Natural killer cell (primary cell): ENCODE measurements around the gene ART5. TPM values are rescaled to one million over a fixed set of nuclear protein-coding genes. Genes with fewer than 3 reads are reported as not detected.
"Not testable (repeated sequence)": the region's sequence is repeated elsewhere in the genome, so short reads cannot be mapped to it uniquely, and the experiment has no call there.

Source experiments
- ATAC-seq, 3 donors: fragments of 150-1000 bp in 2 of 3; fragments of 200-7000 bp in 1 of 3; cut with Tn5 transposase; 1 replicate in 1 of 3; 2 replicates in 2 of 3; pipeline ENCODE4 v1.10.0; 2021; ENCODE audit warnings: mild to moderate bottlenecking in 2 of 3, moderate library complexity in 2 of 3
- DNase-seq, 2 donors: peaks; one replicate each; pipeline versions ENCODE4 v3.0.0 to v3.0.0-alpha.2; 2013 to 2021; ENCODE audit warnings: mixed read lengths in 1 of 2
- H3K27ac ChIP-seq: one replicate; pipeline ENCODE4 v1.5.1; 2013; ENCODE audit warnings: mild to moderate bottlenecking, low read length
- H3K27me3 ChIP-seq: one replicate; pipeline ENCODE4 v1.6.1; 2013; ENCODE audit warnings: low read length; ENCODE audit not compliant: control insufficient read depth, insufficient read depth
- H3K36me3 ChIP-seq: one replicate; pipeline ENCODE4 v1.6.1; 2013; ENCODE audit warnings: low read length; ENCODE audit not compliant: control insufficient read depth, insufficient read depth
- H3K4me1 ChIP-seq: one replicate; pipeline ENCODE4 v1.6.1; 2013; ENCODE audit warnings: low read length; ENCODE audit not compliant: control insufficient read depth, insufficient read depth
- H3K4me3 ChIP-seq: one replicate; pipeline ENCODE4 v1.5.1; 2013; ENCODE audit warnings: low read length
- H3K9me3 ChIP-seq: one replicate; pipeline ENCODE4 v1.6.1; 2013; ENCODE audit warnings: low read length; ENCODE audit not compliant: control insufficient read depth, insufficient read depth
- H3K27ac Mint-ChIP-seq, 2 donors: one replicate each; pipeline ENCODE4 v1.8.0; 2022; ENCODE audit warnings: mild to moderate bottlenecking in 2 of 2, mixed read lengths in 2 of 2, moderate library complexity in 1 of 2
- H3K27me3 Mint-ChIP-seq, 2 donors: one replicate each; pipeline ENCODE4 v1.8.0; 2022; ENCODE audit warnings: low read depth in 2 of 2, mixed read lengths in 2 of 2
- H3K36me3 Mint-ChIP-seq: one replicate; pipeline ENCODE4 v1.8.0; 2022; ENCODE audit warnings: mixed read lengths
- H3K4me1 Mint-ChIP-seq, 2 donors: one replicate each; pipeline ENCODE4 v1.8.0; 2022; ENCODE audit warnings: mixed read lengths in 2 of 2
- H3K4me3 Mint-ChIP-seq: one replicate; pipeline ENCODE4 v1.8.0; 2022; ENCODE audit warnings: mild to moderate bottlenecking, moderate library complexity, mixed read lengths
- H3K9me3 Mint-ChIP-seq, 2 donors: one replicate each; pipeline ENCODE4 v1.8.0; 2022; ENCODE audit warnings: mixed read lengths in 2 of 2
- CTCF ChIP-seq: fragments of 200-600 bp; IDR thresholded peaks from one replicate; pipeline ENCODE4 v1.8.0; 2022; ENCODE audit warnings: antibody characterized with exemption
- WGBS: methylation state at CpG from one replicate; pipeline ENCODE4 v1.1.7; 2013; ENCODE audit warnings: missing lambda C conversion rate; ENCODE audit not compliant: insufficient coverage; 5-methylcytosine and 5-hydroxymethylcytosine counted together
- intact Hi-C: fragments of 100-400 bp; cut with micrococcal nuclease; formaldehyde crosslinking; loops from one replicate; pipeline ENCODE4 v1.14.2; 2022
- total RNA-seq, 4 donors: library from RNA; stranded (reverse); fragments of 120-200 nt in 1 of 4; gene quantifications; one replicate each; pipeline versions ENCODE4 v1.2.3 to v1.2.4, GENCODE V29; 2013 to 2022

The ART5 gene
- total RNA-seq, 3 donors from 2014 or later (not counting 1 experiment from before 2014, with no cell fraction given), result not detected

- no peaks in the 10 kb centered on the region for H3K4me1 Mint-ChIP-seq
- Histone ChIP-seq H3K27ac (no peak overlapping the region), H3K4me1 (no peaks in the 10 kb centered on the region), H3K27me3 (no peaks in the 10 kb centered on the region), H3K4me3 (no peak overlapping the region), H3K36me3 (peaks cover 9% of the 10 kb centered on the region), H3K9me3 (no peaks in the 10 kb centered on the region)
- intact Hi-C loops, result no loop called here
- TF ChIP-seq CTCF, result no peak
- H3K4me3 Mint-ChIP-seq, result no peak overlapping the region
- peaks cover 0 to 6% of the 10 kb centered on the region in 2 donors for H3K27me3 Mint-ChIP-seq
- DNase-seq (no peak), ATAC-seq (no peak)
- H3K27ac Mint-ChIP-seq, result no peak overlapping the region
- 82% methylated on average over 2 of the region's 2 CpGs for WGBS
- H3K36me3 Mint-ChIP-seq, result peaks cover 13% of the 10 kb centered on the region
- no peaks in the 10 kb centered on the region for H3K9me3 Mint-ChIP-seq
These were observed 19.2 kb upstream of the ART5 start for GRCh38 chr11:3660960-3661359.

GRCh38 chr11:3659595-3660515 lies 18.1 kb upstream of the ART5 start:
- no peak for TF ChIP-seq CTCF
- H3K36me3 Mint-ChIP-seq, result peaks cover 2% of the 10 kb centered on the region
- H3K27me3 ChIP-seq, result no peaks in the 10 kb centered on the region
- H3K4me3 ChIP-seq, result no peak overlapping the region
- H3K4me3 Mint-ChIP-seq, result no peak overlapping the region
- ATAC-seq, result no peak
- no peak overlapping the region for H3K27ac Mint-ChIP-seq
- no peaks in the 10 kb centered on the region for H3K9me3 ChIP-seq
- intact Hi-C loops, result no loop called here
- no peaks in the 10 kb centered on the region for H3K4me1 Mint-ChIP-seq
- H3K27me3 Mint-ChIP-seq, result peaks cover 0 to 6% of the 10 kb centered on the region in 2 donors
- WGBS, result 93% methylated on average over 33 of the region's 33 CpGs
- H3K4me1 ChIP-seq, result no peaks in the 10 kb centered on the region
- DNase-seq, result no peak
- H3K36me3 ChIP-seq, result peaks cover 2% of the 10 kb centered on the region
- no peaks in the 10 kb centered on the region for H3K9me3 Mint-ChIP-seq
- H3K27ac ChIP-seq, result no peak overlapping the region

GRCh38 chr11:3658252-3658651 lies 16.5 kb upstream of the ART5 start:
- 92% methylated on average over 8 of the region's 8 CpGs for WGBS
- H3K4me3 Mint-ChIP-seq, result no peak overlapping the region
- no peaks in the 10 kb centered on the region for H3K4me1 Mint-ChIP-seq

GRCh38 chr11:3657331-3657730 lies 15.5 kb upstream of the ART5 start:
- WGBS, result 92% methylated on average over 5 of the region's 5 CpGs
- ATAC-seq, H3K36me3 Mint-ChIP-seq, H3K27me3 ChIP-seq, intact Hi-C loops, H3K4me1 ChIP-seq, H3K36me3 ChIP-seq, DNase-seq, H3K9me3 Mint-ChIP-seq, H3K9me3 ChIP-seq, H3K27ac Mint-ChIP-seq, H3K4me1 Mint-ChIP-seq, H3K27ac ChIP-seq, H3K27me3 Mint-ChIP-seq, H3K4me3 ChIP-seq, H3K4me3 Mint-ChIP-seq: not testable (repeated sequence)

More at GRCh38 chr11:3658252-3658651, 16.5 kb upstream of the ART5 start:
- no peaks in the 10 kb centered on the region for H3K36me3 ChIP-seq
- no peaks in the 10 kb centered on the region for H3K9me3 ChIP-seq
- no peak overlapping the region for H3K4me3 ChIP-seq
- Mint-ChIP-seq H3K9me3 (no peaks in the 10 kb centered on the region), H3K27me3 (peaks cover 0 to 6% of the 10 kb centered on the region in 2 donors), H3K27ac (no peak overlapping the region), H3K36me3 (no peaks in the 10 kb centered on the region)
- no peaks in the 10 kb centered on the region for H3K4me1 ChIP-seq
- no peak for TF ChIP-seq CTCF
- H3K27ac ChIP-seq, result no peak overlapping the region
- H3K27me3 ChIP-seq, result no peaks in the 10 kb centered on the region
- no peak for DNase-seq
- ATAC-seq, result no peak
- intact Hi-C loops, result no loop called here
